Fibroblast of gingiva (primary cell): Measurements from ENCODE around the gene PPFIBP2.

Experiments
- DNase-seq: peaks from one replicate; pipeline ENCODE4 v3.0.0-alpha.2; 2011; ENCODE audit warnings: low read depth

The PPFIBP2 gene

DNA sequence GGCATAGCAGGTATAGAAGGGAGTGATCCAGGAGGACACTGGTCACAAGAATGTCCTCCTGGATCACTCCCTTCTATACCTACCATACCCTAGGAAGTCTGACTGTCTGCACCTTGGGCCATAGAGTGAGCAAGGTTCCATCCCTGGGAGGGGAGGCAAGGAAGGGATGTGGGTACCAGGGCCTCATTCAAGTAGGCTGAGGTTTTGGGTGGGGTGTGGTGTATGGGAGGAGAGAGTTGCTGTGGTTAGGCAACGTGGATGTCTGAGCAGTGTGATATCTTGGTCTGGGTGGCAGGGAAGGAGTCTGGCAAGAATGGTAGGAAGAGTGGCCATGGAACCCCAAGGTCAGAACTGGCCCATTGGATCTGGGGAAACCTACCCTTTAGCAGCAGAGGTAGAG is 13.2 kb downstream of the PPFIBP2 start:
- no peak for DNase-seq

DNA sequence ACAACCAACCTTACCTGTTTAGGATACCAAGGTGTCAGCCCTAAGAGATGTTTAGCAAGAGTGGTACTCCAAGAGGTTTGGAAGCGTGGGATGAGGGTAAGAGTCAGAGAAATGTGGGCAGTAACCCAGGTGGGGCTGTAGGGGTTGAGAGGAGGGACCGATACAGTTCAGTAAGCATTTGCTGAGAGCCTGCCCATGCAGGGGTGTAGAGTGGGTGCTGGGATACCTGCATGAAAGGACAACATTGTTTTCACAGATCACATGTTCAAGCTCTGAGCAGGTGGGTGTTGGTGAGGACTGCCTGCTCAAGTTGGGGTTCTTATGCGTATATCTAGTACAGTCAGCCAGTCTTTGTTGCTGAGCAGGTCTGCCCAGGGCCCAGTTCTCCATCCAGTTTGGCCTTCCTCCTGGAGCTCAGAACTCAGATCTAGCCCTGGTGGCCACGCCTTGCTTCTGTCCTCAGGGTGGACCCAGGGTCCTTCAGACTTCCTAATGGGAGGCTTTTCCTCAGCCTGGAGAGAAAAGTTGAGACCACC is 14.8 kb downstream of the PPFIBP2 start:
- no peak for DNase-seq

DNA sequence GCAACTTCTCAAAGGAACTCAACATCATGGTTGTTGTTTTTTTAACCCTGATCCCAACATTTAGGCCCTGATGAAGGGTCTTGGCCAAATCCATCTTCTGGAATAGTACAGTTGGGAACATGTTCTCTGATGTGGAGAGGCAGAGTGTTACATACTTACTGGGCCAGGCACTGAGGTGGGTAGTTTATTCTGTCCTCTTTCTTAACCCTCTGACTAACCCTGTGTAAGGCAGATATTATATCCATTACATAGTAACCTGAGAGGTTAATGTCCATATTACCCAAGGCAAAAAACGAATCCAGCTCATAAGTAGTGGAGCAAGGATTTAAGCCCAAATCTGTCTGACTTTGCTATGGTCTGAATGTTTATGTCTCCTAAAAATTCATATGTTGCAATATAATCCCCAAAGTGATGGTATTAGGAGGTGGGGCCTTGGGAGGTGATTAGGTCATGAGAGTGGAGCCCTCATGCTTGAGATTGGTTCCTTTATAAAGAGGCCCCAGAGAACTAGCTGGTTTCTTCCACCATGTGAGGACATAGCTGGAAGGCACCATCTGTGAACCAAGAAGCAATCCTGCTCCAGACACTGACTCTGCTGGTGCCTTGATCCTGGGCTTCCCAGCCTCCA is 16.3 kb downstream of the PPFIBP2 start:
- DNase-seq, result peak; percentile 20

DNA sequence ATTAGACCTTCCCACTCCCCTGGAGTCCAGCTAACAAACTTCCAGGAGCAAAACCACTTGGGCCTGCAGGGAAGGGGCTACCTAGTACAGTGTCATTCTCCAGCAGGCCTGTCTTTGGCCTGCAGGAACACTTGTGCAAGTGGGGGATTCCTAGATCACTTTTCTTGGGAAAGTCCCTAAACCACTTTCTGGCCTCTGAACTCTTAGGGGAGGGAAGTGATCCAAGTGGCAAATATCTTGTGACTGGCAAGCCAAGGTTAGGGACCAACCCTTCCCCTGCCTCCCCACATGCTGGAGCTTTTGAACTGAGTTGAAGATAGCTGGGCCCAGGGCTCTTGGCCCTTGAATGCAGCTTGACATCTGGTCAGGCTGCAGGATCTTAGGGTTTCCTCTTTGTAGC is 17.2 kb downstream of the PPFIBP2 start:
- DNase-seq, result no peak

DNA sequence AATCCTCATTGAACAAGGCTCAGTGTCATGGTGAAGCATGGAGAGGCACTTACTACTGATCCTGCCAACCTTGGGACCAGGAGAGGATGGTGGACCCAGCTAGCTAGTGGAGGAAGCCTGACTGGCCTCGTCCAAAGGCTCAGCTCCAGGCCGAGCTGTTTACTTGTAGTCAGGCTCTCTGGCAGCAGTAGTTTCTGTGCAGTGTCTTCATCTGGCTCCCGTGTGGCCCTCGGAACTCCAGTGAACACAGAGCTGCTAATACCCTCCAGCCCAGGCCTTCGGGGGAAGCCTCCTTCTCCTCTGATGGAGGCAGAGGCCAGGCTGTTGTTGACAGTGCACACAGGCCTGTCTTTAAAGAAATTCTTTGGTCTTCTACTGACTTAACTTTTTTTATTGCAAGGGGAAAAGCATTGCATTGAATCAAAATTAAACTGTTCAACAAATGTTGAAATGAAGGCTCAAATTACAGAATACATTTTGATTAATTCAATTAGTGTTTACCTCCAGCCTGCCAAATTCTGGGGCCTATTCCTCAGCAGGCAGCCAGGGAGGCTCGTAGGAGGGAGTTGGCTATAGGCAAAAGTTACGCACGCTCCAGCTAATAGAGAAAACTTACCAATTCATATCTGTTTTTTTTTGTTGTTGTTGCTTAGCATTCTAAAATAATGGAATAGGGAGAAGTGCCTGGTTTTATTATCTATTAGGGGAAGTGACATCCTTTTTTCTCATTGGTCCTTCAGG is 18.8 kb downstream of the PPFIBP2 start:
- no peak for DNase-seq

DNA sequence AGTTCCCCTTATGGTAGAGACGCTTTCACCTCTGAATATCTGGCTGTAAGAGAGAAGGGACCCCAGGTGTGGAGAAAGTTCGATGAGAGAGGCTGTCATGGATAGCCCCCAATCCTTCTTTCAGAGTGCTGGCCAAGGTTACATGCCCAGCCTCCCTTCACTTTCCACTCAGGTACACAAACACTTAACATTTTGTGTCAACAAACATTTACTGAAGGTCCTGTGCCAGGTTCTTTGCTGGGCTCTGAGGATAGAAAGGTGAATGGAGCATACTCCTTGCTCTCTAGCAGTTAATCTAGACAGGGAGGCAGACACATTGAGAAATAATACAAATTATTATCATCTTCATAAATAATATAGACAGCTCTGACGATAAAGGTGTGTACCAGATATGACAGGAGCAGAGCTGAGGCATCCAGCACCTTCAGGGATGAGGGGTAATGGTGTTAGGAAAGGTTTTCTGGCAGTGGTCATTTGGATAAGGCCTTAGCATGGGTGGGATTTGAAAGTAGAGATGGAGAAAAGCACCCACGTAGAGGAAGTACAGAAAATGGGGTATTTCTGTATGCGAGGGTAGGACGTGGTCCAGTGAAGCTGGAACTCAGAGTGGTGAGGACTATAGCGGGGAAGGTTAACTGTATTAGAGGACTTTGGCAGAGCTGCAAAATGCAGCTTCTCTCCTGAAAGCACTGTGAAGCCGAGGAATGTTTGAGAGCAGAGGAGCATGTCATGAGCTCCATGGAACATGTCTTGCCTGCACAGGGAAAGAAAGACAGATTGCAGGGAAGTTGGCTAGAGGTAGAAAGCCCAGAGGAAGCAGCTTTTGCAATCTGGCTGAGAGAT is 19.6 kb downstream of the PPFIBP2 start:
- no peak for DNase-seq

DNA sequence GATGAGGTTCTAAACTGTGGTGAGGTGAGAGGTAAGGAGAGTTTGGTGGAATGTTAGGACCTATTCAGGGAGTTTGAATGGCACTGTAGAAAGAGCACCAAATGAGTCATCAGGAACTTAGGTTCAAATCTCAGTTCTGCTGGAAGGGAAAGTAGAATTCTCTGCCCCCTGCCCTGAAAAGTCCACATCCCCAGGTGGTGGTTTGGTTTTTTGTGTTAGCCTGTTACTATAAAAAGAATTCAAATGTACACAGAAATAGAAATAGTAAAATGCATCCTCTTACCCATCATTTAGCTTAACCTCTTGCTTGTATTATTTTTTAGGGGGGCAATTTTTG is 20.2 kb downstream of the PPFIBP2 start:
- no peak for DNase-seq

DNA sequence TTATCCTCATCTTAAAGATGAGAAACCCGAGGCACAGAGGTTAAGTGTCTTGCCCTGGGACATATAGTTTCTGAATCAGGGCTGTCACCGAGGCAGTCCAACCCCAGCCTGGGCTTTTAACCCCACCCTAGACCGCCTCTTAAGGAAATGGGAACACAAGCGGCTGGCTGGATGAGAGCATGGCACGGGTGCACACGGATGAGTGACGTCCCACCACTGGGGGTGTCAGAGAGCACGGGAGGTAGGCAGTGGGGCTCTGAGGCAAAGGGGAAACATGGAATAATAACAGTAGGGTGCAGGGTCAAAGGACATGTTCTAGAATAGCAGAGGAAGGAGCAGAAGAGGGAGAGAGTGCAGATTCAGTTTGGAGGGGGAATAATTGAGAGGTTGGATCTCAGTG is 22.3 kb downstream of the PPFIBP2 start:
- DNase-seq, result no peak

DNA sequence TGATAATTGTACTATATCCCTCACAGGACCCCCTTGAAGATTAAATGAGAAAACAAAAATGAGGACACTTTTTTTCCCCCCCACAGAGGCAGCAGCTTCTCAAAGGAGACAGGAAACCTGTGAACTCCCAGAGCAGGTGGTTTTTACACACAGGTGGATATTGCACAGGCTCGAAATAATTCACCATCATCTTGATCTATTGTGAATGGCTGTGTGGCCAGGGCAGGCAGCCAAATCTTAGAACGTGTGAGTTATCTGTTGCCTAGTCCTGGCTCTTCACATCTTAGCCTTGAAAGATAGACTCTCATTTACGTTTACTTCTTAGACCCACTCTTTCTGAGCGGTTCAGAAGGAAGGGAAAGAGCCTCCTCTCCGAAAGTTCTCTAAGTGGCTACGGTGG is 23.5 kb downstream of the PPFIBP2 start:
- no peak for DNase-seq

DNA sequence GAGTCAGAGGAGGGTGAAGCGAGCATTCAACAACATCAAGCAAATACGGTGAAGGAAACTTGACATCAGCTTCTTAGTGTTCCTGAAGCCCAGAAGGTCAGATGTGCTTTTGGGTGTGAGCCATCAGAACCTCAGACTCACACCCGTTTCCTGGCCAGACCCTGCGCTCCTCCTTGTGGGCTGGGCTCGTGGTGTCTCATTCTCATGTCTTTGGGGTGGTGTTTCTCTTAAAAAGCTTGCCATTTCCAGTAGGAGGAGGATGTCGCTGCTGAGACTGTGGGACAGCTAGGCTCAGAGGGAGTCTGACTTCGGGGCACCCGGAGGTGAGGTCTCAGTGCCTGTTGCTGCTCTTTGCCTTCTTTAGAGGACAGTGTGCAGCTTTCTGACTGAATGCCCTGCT is 24.2 kb downstream of the PPFIBP2 start:
- DNase-seq, result peak; percentile 22

DNA sequence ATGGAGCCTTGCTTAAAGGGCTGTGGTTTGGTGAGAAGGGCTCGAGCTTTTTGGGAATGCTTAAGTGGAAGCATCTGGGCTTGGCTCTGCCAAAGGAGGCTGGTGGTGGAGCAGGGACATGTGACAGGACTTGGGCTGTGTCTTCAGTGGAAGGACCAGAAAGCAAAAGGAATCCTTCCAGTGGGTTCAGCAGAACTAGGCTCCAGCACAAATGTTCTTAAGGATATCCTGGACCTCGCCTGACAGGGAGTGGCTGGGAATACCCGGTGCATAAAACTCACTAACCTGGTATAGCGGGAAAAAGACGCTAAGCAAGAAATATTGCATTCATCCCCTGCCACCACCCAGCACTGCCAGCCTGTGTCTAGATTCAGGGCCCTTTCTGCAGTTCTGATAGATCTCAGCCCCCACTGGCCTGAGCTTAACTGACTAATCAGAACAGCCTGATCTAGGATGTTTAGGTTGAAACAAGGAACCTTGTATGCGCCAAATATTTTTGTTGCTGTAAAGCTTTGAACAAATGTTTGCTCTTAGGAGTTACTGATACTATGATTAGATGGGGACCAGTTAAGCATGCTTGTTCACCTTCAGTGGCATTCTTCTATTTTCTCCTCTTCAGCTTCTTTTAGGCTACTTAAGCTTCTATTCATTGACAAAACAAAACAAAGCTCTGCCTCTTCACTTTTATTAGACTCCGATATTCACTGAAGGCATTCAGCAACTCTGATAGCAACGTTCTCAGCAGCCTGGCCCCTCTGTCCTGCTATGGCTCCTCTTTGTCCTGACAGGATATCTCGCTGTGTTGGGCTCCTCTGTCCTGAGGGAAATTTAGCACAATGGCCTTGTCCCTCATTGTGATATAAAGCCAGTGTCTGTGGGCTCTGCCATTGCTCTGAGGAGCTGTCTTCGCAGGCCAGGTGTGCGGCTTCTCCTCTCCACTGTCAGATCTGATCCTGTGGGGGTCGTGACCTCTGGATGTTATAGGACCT is 25.0 kb downstream of the PPFIBP2 start:
- DNase-seq, result peak; percentile 65

DNA sequence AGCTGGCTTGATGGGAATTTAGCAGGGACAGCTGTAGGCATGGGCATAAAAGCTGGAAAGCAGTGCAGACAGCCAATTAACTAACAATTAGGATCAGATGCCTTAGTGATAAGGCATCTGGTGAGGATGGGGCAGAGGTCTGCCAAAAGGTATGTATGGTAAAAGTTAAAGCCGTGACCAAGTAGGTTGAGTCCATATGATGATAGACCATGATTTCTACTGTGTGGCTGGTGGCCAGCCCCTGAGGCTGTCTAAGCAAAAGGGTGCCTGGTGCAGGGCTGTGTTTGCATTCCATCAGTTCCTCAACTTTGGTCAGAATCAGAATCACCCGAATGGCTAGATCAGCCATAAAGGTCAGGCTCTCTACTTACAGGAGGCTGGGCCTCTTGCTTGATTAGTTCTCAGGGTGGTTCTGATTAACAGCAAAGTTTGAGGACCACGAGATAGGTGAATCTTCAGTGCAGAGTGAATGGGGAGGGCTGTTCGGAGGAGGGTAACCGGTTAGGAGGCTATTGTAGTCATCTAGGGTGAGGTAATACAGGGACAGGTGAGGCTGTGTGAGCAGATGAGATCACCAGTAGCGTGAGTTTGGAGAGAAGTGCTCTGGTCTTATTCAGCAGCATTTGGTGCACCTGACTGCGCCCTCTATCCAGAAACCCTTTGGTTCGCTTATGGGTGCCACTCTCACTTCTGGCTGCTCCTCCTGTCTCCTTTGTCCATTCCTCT is 27.2 kb downstream of the PPFIBP2 start:
- DNase-seq, result no peak

DNA sequence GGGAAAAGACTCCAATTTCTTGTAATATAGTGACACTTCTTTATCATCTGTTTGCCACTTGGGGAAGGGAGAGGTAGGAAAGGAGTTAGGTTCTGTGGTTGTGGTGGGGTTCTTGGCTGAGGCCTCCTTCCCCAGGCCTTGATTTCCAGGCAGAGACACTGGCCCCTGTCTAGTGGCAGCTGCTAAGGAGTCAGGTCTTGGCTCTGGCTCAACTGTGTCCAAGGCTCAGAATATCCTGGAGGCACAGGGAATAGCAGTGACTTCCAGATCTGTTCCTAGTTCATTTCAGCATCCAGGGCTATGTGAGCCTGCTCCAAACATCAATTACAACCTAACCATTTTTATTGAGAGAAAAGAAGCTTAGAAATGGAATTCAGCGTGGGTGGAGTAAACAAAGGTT is 29.5 kb downstream of the PPFIBP2 start:
- no peak for DNase-seq

DNA sequence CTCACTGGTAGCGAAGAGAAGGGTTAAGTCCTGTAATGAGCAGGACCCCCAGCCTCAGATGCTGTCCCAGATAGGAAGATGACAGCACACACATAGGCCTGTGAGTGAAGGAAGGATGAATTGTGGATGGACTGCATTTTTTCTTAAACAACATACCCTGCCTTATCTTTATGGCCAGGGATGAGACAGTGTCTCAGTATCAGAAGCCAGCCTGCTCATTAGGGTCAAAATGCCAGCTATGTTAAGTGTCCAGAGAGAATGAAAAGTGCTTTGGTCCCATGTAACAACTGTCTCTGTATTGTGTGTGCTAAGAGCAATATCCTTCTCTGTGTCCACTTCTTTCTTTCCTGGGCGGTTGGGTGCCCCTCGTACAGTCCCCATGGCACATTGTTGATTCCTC is 30.2 kb downstream of the PPFIBP2 start:
- no peak for DNase-seq

DNA sequence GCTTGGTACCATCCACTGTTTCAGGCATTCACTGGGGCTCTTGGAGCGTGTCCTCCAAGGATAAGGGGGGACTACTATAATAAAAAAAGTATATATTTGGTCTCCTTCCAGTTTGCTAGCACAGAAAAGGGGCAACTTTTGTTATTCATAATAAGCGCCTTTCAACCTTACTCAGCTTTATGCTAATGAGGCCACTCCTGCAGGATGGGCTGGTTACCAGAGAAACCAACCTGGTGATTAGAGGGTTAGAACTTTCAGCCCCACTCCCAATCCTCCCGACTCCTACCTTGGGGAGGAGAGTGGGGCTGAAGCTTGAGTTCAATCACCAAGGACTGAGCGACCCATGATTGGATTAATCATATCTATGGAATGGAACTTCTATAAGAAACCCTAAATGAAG is 31.8 kb downstream of the PPFIBP2 start:
- no peak for DNase-seq

DNA sequence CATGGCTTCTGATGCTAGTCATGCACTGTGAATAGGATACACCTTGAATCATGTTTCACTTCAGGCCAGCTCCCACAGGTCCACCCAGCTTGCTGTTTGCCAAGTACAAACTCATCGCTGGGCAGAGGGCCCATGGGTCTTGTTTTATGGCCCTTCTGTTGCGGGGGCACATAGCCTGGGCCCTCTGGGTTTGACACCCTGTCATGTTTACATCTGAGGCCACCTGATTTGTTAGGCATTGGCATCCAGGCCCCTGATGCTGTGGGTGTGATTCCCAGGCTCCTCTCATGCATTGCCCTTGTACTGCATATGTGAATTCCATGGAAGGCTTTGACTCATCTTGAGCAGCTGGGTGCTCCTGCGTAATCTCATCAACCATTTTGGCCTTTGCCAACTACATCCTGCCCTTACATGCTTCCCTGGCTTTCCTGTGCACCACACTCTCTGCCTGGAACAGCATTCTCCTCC is 32.6 kb downstream of the PPFIBP2 start:
- no peak for DNase-seq

DNA sequence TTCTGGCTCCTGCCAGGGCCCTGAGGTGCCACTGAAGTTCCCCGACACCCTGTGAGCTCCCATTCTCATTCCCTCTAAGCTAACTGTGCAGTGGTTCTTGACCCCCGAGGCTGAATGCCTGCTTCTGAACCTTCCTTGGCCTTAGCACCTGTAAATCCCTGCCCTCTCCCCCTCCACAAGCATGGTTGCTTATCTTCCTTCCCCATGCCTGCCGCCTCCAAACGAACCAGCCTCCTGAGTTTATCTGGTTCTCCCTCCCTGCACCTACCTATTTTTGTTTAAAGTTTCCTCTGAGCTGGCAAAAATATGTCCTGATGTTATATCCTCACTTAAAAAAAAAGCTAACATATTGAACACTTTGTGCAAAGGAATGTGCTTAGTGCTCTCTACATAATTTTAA is 33.9 kb downstream of the PPFIBP2 start:
- no peak for DNase-seq

DNA sequence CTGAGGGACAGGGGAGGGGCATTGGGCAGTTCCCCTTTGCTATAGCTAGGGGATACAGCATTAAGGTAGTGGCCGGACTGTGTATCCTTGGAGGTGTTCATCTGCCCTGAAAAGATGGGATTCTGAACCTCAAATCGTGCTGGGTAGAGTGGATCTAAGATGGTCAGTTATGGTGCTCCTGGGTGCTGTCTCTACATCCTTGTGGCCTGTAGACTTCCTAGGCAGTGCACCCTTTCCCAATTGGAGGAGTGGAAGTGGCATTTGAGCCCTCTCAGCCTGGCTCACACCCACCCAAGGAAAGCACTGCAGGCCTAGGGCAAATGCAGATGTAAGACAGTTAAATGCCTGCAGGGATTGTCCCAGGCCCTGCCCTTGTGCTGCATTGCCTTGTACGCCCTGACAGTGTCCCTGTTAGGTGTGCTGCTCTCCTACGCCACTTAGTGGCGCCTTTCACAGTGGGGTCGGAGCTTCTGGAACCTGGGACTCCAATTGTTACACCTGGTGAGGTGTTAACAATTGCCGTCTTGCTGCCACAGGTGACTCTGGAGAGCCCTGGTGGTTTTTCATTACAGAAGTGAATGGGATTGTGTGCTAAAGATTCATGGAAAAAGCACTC is 35.0 kb downstream of the PPFIBP2 start:
- no peak for DNase-seq

DNA sequence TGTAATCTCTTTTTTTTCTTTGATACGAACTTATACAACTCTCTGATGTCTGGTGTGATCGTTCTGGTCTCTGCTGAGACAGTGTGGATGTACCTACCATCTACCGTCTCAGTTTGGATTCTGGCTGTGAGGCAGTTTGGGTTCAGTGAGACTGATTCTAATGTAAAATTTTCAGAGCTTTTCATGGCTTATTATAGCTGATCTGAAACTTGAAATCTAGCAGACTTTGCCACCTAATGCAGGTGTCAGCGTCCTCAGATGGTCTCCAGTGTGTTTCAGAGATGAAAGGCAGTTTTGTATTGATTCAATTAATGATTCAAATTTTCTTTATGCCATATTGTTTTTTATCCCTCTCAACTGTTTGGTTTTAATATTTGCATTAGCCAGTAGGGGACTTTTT is 35.9 kb downstream of the PPFIBP2 start:
- DNase-seq, result no peak

DNA sequence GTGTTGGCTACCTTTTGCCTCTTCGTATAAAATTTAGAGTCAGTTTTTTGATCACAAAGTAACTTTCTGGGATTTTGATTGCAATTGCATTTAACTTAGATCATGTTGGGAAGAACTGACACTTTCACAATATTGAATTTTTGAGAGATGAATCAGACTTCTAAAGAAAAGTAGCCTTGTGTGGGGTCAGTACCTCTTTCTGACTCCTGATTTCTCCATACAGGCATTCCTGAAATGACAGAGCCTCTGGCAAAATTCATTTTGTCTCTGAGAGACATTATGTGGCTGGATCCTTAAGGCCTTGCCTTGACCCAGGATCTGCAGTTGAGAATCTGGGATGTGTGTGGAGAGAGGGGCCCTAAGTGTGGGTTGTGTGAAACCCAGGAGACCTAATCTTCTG is 37.8 kb downstream of the PPFIBP2 start:
- DNase-seq, result peak; percentile 69

DNA sequence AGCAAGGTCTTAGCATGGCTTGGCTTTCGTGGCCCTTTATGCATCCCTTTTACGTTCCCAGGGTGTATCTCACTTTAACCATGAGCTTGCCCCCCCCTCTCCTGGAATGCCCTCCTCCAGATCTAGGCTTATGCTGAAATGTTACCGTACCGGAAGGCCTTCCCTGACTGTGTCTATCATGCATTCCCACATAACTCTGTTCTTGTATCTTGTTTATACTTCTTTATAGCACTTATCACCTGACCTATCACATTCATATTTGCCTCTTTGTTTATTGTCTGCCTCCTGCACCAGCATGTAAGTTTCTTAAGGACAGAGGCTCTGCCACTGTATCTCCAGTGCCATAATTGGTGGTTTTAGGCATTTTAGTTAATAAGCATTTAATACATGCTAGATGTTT is 38.9 kb downstream of the PPFIBP2 start:
- DNase-seq, result no peak
